ENCODE data around the gene TDRD7.

Gene TDRD7

GRCh38 chr9:97411789-97412625 is at the start of gene TDRD7:
Gene TDRD7 (plus strand): TSS chr9:97412096. CDS start chr9:97428466, 16,370 bp downstream.
- DNase-seq (ENCODE audit: low spot score): peak; percentile 97

GRCh38 chr9:97362777-97363545 is 48.9 kb upstream of the TDRD7 start:
- DNase-seq (ENCODE audit: low spot score): no peak

GRCh38 chr9:97363661-97364299 is 48.1 kb upstream of the TDRD7 start:
- no peak for DNase-seq (ENCODE audit: low spot score)

- DNase-seq (ENCODE audit: low spot score): no peak
Measured at GRCh38 chr9:97364769-97365490, 47.0 kb upstream of the TDRD7 start.

GRCh38 chr9:97365634-97366033 is 46.3 kb upstream of the TDRD7 start:
- no peak for DNase-seq (ENCODE audit: low spot score)

GRCh38 chr9:97366476-97366875 is 45.4 kb upstream of the TDRD7 start:
- no peak for DNase-seq (ENCODE audit: low spot score)

GRCh38 chr9:97366889-97367288 is 45.0 kb upstream of the TDRD7 start:
- DNase-seq (ENCODE audit: low spot score): no peak

GRCh38 chr9:97367729-97368128 is 44.2 kb upstream of the TDRD7 start:
- DNase-seq (ENCODE audit: low spot score): no peak

- DNase-seq (ENCODE audit: low spot score): no peak
Measured at GRCh38 chr9:97368964-97369363, 42.9 kb upstream of the TDRD7 start.

GRCh38 chr9:97372580-97372979 is 39.3 kb upstream of the TDRD7 start:
- no peak for DNase-seq (ENCODE audit: low spot score)

GRCh38 chr9:97373331-97373730 is 38.6 kb upstream of the TDRD7 start:
- DNase-seq (ENCODE audit: low spot score): no peak

GRCh38 chr9:97374811-97375210 is 37.1 kb upstream of the TDRD7 start:
- no peak for DNase-seq (ENCODE audit: low spot score)

GRCh38 chr9:97376902-97377301 is 35.0 kb upstream of the TDRD7 start:
- DNase-seq (ENCODE audit: low spot score): no peak

GRCh38 chr9:97382099-97382718 is 29.7 kb upstream of the TDRD7 start:
- DNase-seq (ENCODE audit: low spot score): no peak

- no peak for DNase-seq (ENCODE audit: low spot score)
Measured at GRCh38 chr9:97384406-97385262, 27.3 kb upstream of the TDRD7 start.

GRCh38 chr9:97385626-97386264 is 26.2 kb upstream of the TDRD7 start:
- DNase-seq (ENCODE audit: low spot score): no peak

- DNase-seq (ENCODE audit: low spot score): no peak
Measured at GRCh38 chr9:97386265-97386633, 25.6 kb upstream of the TDRD7 start.

GRCh38 chr9:97386733-97387503 is 25.0 kb upstream of the TDRD7 start:
- DNase-seq (ENCODE audit: low spot score): peak; percentile 86

- peak; percentile 55 for DNase-seq (ENCODE audit: low spot score)
Measured at GRCh38 chr9:97387504-97387886, 24.4 kb upstream of the TDRD7 start.

All from D341Med (cell line).